NB4 (cell line): Measurements from ENCODE around the gene TLE6.

Source experiments
- DNase-seq: peaks from one replicate; pipeline ENCODE4 v3.0.0; 2010; ENCODE audit warnings: low read depth
- H3K4me3 ChIP-seq: one replicate; pipeline ENCODE4 v1.5.1; 2011; ENCODE audit warnings: mild to moderate bottlenecking, low read depth, low read length, moderate library complexity
- MYC ChIP-seq: IDR thresholded peaks from 2 replicates; pipeline ENCODE4 v1.6.1; 2011; ENCODE audit warnings: low read depth, low read length
- POLR2A ChIP-seq: IDR thresholded peaks from 2 replicates; pipeline ENCODE4 v1.6.1; 2011; ENCODE audit warnings: mild to moderate bottlenecking; ENCODE audit not compliant: insufficient read length; ENCODE audit errors: extremely low read depth
- TF ChIP-seq, protein P1 (sequence below): IDR thresholded peaks from 2 replicates; pipeline ENCODE4 v1.6.1; 2011; ENCODE audit warnings: low read depth, low read length
- TF ChIP-seq, protein P2 (sequence below): IDR thresholded peaks from one replicate; pipeline ENCODE4 v1.5.1; 2012; ENCODE audit warnings: low read depth, low read length

Gene TLE6

DNA sequence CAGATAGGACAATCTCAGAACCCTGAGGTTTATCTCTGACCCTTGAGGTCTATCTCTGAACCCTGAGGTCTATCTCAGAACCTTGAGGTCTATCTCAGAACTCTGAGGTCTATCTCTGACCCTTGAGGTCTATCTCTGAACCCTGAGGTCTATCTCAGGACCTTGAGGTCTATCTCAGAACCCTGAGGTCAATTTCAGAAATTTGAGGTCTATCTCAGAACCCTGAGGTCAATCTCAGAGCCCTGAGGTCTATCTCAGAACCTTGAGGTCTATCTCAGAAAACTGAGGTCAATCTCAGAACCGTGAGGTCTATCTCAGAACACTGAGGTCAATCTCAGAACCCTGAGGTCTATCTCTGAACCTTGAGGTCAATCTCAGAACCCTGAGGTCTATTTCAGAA is 49.4 kb downstream of the TLE6 start:
- H3K4me3 ChIP-seq, result no peak overlapping the region
- no peak for DNase-seq
- TF ChIP-seq POLR2A, result no peak
- TF ChIP-seq, protein P1, sequence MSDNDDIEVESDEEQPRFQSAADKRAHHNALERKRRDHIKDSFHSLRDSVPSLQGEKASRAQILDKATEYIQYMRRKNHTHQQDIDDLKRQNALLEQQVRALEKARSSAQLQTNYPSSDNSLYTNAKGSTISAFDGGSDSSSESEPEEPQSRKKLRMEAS, result no peak
- no peak for TF ChIP-seq MYC

DNA sequence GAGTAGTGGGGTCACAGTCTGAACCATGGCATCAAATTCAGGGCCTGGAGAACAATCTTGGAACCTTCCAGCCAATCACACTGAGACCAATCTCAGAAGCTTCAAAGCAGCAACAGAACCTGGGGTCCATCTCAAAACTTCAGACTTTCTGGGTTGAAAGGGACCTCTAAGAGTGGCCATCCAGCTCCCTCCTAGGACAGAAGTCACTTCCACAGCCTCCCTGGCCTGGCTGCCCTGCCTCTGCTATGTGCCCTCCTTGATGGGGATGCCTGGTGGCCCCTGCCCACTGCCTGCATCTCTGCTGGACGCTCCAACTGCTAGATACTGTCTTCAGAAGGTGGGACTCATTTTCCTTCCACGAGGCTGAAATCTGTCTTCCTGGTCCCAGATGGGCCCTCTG is 49.9 kb downstream of the TLE6 start:
- DNase-seq, result no peak
- H3K4me3 ChIP-seq, result no peak overlapping the region
- TF ChIP-seq POLR2A, result no peak
- TF ChIP-seq, protein P1, result no peak
- TF ChIP-seq, protein P2, sequence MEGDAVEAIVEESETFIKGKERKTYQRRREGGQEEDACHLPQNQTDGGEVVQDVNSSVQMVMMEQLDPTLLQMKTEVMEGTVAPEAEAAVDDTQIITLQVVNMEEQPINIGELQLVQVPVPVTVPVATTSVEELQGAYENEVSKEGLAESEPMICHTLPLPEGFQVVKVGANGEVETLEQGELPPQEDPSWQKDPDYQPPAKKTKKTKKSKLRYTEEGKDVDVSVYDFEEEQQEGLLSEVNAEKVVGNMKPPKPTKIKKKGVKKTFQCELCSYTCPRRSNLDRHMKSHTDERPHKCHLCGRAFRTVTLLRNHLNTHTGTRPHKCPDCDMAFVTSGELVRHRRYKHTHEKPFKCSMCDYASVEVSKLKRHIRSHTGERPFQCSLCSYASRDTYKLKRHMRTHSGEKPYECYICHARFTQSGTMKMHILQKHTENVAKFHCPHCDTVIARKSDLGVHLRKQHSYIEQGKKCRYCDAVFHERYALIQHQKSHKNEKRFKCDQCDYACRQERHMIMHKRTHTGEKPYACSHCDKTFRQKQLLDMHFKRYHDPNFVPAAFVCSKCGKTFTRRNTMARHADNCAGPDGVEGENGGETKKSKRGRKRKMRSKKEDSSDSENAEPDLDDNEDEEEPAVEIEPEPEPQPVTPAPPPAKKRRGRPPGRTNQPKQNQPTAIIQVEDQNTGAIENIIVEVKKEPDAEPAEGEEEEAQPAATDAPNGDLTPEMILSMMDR, result no peak
- TF ChIP-seq MYC, result no peak

DNA sequence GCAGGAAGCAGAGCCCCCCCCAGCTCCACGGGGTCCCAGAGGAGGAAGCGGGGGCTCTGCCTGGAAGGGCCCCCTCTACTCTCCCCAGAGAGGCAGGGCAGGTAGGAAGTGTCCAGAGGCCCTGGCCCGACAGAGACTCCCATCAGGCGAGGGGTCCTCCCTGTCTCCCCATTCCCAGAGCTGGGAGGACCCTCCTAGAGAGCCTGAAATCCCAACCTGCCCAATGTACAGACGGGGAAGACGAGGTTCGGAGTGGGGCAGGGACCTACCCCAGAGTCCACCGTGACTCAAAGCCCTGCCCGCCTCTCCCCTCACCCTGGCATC is 50.6 kb downstream of the TLE6 start:
- no peak for DNase-seq
- no peak overlapping the region for H3K4me3 ChIP-seq
- TF ChIP-seq, protein P2, result no peak
- TF ChIP-seq MYC, result no peak
- TF ChIP-seq POLR2A, result no peak
- TF ChIP-seq, protein P1, result no peak

GRCh38 chr19:3028305-3029064 is 51.1 kb downstream of the TLE6 start:
- H3K4me3 ChIP-seq, result no peak overlapping the region
- no peak for DNase-seq
- TF ChIP-seq POLR2A, result no peak
- TF ChIP-seq MYC, result no peak

DNA sequence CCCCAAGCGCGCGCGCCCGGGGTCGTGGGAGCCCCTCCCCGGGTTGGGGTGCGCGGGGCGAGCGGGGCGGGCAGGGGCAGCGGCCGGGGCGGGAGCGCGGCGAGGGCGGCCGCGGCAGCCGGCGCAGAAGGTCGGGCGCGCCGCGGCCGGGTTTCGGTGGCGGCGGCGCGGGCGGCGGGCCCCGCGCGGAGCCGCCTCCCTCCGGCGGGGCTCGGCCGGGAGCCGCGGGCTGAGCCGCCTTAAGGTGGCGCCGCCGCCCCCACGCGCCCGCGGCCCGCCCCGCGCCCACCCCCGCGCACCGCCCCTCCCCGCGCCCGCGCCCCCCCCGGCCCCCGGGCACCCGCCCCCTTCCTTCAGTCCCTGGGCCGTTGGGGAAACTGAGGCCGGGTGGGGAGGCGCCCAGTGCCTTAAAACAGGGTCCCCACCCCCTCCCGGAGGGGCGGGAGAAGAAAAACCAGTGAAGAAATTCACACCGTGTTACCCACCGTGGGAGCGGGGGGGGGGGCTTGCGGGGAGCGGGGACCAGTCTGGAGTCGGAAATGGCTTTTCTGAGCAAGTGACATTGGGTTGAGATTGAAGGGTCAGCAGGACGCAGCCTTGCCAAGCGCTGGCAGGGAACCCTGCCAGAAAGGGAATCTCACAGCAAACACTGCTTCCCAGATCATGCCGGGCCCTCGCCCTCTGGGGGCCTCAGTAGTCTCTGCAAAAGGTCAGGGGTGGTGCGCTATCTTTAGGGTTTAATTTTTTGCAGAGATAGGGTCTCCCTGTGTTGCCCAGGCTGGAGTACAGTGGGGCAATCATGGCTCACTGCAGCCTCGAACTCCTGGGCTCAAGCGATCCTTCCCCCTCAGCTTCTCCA is 51.9 kb downstream of the TLE6 start, which contains the start of gene TLE2:
TSS of gene TLE2 (minus strand) at position 216 of the 859 bp plus-strand sequence. CDS start 376 bp downstream, outside the sequence.
- DNase-seq, result no peak
- H3K4me3 ChIP-seq, result no peak within 1 kb of the TSS
- TF ChIP-seq POLR2A (no peak), MYC (no peak)
- TF ChIP-seq, protein P1, result no peak

DNA sequence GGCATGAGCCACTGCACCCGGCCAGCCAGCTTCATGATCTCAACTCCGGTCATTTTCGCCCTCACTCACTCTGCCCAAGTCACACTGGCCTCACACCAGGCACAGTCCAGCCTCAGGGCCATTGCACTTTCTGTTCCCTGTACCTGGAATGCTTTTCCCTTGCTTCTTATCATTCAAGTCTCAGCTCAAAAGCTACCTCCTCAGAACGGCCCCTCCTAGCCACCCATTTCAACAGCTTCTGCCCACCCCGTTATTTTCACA is 54.2 kb downstream of the TLE6 start:
- TF ChIP-seq, protein P2, result no peak
- TF ChIP-seq MYC (no peak), POLR2A (no peak)
- TF ChIP-seq, protein P1, result no peak
- H3K4me3 ChIP-seq, result no peak overlapping the region
- no peak for DNase-seq

- TF ChIP-seq POLR2A (no peak), MYC (no peak)
- TF ChIP-seq, protein P2, result no peak
- TF ChIP-seq, protein P1, result no peak
- no peak overlapping the region for H3K4me3 ChIP-seq
- DNase-seq, result no peak
Observed at GRCh38 chr19:3033595-3034405, 56.4 kb downstream of the TLE6 start.
